DND-41 (cell line): ENCODE results near the gene ATIC.

Experiments
- CTCF ChIP-seq: IDR thresholded peaks from 2 replicates; pipeline ENCODE4 v1.5.1; 2012; ENCODE audit warnings: borderline replicate concordance, low read length, moderate library complexity, mild to moderate bottlenecking; ENCODE audit not compliant: poor library complexity, severe bottlenecking; ENCODE audit errors: extremely low read depth
- EZH2 ChIP-seq: IDR thresholded peaks from 3 replicates; pipeline ENCODE4 v1.6.1; 2012; ENCODE audit warnings: borderline replicate concordance, low read depth, mild to moderate bottlenecking, moderate library complexity, low read length, inconsistent platforms; ENCODE audit not compliant: severe bottlenecking

GRCh38 chr2:215316336-215316735, 4.5 kb downstream of the ATIC start:
- TF ChIP-seq EZH2 (no peak), CTCF (no peak)
